HG03139 (cell line): ENCODE data around the gene CTNNA2.

Source experiments
- ATAC-seq: cut with Tn5 transposase; IDR thresholded peaks from one replicate; pipeline ENCODE4 v1.9.1; 2021; ENCODE audit not compliant: unreplicated experiment

Gene CTNNA2

GRCh38 chr2:80363330-80363729 lies 850.5 kb downstream of the CTNNA2 start:
- no peak for ATAC-seq

GRCh38 chr2:80363791-80364349 lies 851.0 kb downstream of the CTNNA2 start:
- ATAC-seq, result no peak

GRCh38 chr2:80364524-80365212 lies 851.8 kb downstream of the CTNNA2 start:
- no peak for ATAC-seq

- no peak for ATAC-seq
Measured at GRCh38 chr2:80365762-80366161, 852.9 kb downstream of the CTNNA2 start.

GRCh38 chr2:80370375-80371009 lies 857.6 kb downstream of the CTNNA2 start:
- ATAC-seq, result no peak

GRCh38 chr2:80374105-80374504 lies 861.3 kb downstream of the CTNNA2 start:
- no peak for ATAC-seq

- ATAC-seq, result no peak
Measured at GRCh38 chr2:80377071-80377470, 864.2 kb downstream of the CTNNA2 start.

GRCh38 chr2:80380736-80381135 lies 867.9 kb downstream of the CTNNA2 start:
- no peak for ATAC-seq

- ATAC-seq, result no peak
Measured at GRCh38 chr2:80381666-80382065, 868.8 kb downstream of the CTNNA2 start.

- no peak for ATAC-seq
Measured at GRCh38 chr2:80392441-80392840, 879.6 kb downstream of the CTNNA2 start.

GRCh38 chr2:80393991-80394390 lies 881.1 kb downstream of the CTNNA2 start:
- no peak for ATAC-seq

GRCh38 chr2:80395251-80395650 lies 882.4 kb downstream of the CTNNA2 start:
- ATAC-seq, result no peak

- ATAC-seq, result no peak
Measured at GRCh38 chr2:80396276-80396675, 883.4 kb downstream of the CTNNA2 start.

- no peak for ATAC-seq
Measured at GRCh38 chr2:80403081-80403480, 890.2 kb downstream of the CTNNA2 start.

GRCh38 chr2:80407377-80407776 lies 894.5 kb downstream of the CTNNA2 start:
- no peak for ATAC-seq

- ATAC-seq, result no peak
Measured at GRCh38 chr2:80410346-80410745, 897.5 kb downstream of the CTNNA2 start.

GRCh38 chr2:80413136-80413535 lies 900.3 kb downstream of the CTNNA2 start:
- no peak for ATAC-seq

- ATAC-seq, result no peak
Measured at GRCh38 chr2:80417737-80418136, 904.9 kb downstream of the CTNNA2 start.

- ATAC-seq, result no peak
Measured at GRCh38 chr2:80420530-80421208, 907.8 kb downstream of the CTNNA2 start.

GRCh38 chr2:80429251-80429650 lies 916.4 kb downstream of the CTNNA2 start:
- no peak for ATAC-seq

GRCh38 chr2:80437959-80438358 lies 925.1 kb downstream of the CTNNA2 start:
- no peak for ATAC-seq

GRCh38 chr2:80438686-80439085 lies 925.8 kb downstream of the CTNNA2 start:
- ATAC-seq, result no peak
